ENCODE results near the gene AGO3.

AGO3 gene

DNA sequence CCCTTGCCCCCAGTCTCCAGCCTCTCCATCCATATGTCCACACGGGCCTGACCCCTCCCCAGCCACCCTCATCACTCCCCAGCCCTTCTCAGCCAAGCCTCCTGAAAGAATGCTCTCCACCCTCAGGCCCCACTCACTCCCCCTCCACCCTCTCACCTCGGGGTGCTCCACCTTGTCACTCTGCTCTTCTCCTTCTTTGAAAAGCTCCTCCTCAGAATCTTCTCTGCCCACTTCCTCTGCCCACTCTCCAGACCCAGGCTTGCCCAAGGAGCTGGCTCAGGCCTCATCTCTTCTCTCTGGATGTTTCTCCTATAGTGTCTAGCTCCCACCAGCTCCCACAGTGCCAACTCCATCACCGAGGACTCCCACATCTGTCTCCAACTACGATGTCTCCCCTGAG, 180.2 kb downstream of the AGO3 start:
- POLR2A ChIA-PET, result interaction anchor here (1.4 kb wide), 1 partner anchor 8 kb away, joined by 3 read pairs; no protein-coding TSS in a partner anchor
- CTCF ChIA-PET, result interaction anchor here (1.2 kb wide), 1 partner anchor 24 kb away, joined by 4 read pairs; no protein-coding TSS in a partner anchor
- TF ChIP-seq FOXA1 (IDR thresholded peaks at IDR 0.05), result no peak
- TF ChIP-seq BHLHE40 (IDR thresholded peaks at IDR 0.05; ENCODE audit: borderline replicate concordance), result no peak
- no peak for TF ChIP-seq HDGF (IDR thresholded peaks at IDR 0.05; ENCODE audit: borderline replicate concordance)
- no peak for TF ChIP-seq ZNF384 (IDR thresholded peaks at IDR 0.05)
- no peak for TF ChIP-seq ELF4 (IDR thresholded peaks at IDR 0.05)
- TF ChIP-seq NFRKB (IDR thresholded peaks at IDR 0.05), result no peak
- no peak for TF ChIP-seq L3MBTL2 (conservative IDR thresholded peaks at IDR 0.05)
- no peak for TF ChIP-seq FOXK2 (IDR thresholded peaks at IDR 0.05)
- TF ChIP-seq TARDBP (IDR thresholded peaks at IDR 0.05), result no peak
- TF ChIP-seq SUZ12 (IDR thresholded peaks at IDR 0.05), result no peak
- TF ChIP-seq SP1 (IDR thresholded peaks at IDR 0.05), result no peak
- TF ChIP-seq FOXM1 (IDR thresholded peaks at IDR 0.05; ENCODE audit: borderline replicate concordance), result no peak
- TF ChIP-seq CTBP1 (IDR thresholded peaks at IDR 0.05; ENCODE audit: borderline replicate concordance), result no peak
- no peak for TF ChIP-seq LEF1 (IDR thresholded peaks at IDR 0.05; ENCODE audit: borderline replicate concordance)
- TF ChIP-seq ARNT (IDR thresholded peaks at IDR 0.05), result no peak
- TF ChIP-seq, protein P1, sequence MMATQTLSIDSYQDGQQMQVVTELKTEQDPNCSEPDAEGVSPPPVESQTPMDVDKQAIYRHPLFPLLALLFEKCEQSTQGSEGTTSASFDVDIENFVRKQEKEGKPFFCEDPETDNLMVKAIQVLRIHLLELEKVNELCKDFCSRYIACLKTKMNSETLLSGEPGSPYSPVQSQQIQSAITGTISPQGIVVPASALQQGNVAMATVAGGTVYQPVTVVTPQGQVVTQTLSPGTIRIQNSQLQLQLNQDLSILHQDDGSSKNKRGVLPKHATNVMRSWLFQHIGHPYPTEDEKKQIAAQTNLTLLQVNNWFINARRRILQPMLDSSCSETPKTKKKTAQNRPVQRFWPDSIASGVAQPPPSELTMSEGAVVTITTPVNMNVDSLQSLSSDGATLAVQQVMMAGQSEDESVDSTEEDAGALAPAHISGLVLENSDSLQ (IDR thresholded peaks at IDR 0.05), result no peak
- DNase-seq (ENCODE audit: extremely low spot score), result no peak

DNA sequence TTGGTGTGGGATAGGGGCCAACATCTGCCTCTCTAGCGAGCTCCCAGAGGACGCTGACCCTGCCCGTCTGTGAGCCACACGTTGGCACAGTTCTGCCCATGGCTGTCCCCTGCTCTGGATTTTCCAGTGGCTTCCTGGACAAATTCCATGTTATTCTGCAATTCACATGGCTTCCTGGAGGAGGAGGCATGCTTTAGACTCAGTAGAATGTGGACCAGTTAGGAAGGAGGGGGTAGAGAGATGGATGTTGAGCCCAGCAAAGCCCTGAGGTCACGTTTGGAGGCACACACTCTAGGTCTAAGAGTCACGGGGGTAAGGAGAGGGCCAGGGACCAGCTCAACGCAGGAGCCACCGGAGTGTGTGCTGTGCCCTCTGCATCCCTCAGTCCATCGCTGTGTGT, 181.9 kb downstream of the AGO3 start:
- no peak for TF ChIP-seq ARNT (IDR thresholded peaks at IDR 0.05)
- no peak for TF ChIP-seq FOXM1 (IDR thresholded peaks at IDR 0.05; ENCODE audit: borderline replicate concordance)
- TF ChIP-seq BHLHE40 (IDR thresholded peaks at IDR 0.05; ENCODE audit: borderline replicate concordance), result no peak
- TF ChIP-seq LEF1 (IDR thresholded peaks at IDR 0.05; ENCODE audit: borderline replicate concordance), result no peak
- POLR2A ChIA-PET, result no interaction called here
- CTCF ChIA-PET, result no interaction called here
- DNase-seq (ENCODE audit: extremely low spot score), result no peak

DNA sequence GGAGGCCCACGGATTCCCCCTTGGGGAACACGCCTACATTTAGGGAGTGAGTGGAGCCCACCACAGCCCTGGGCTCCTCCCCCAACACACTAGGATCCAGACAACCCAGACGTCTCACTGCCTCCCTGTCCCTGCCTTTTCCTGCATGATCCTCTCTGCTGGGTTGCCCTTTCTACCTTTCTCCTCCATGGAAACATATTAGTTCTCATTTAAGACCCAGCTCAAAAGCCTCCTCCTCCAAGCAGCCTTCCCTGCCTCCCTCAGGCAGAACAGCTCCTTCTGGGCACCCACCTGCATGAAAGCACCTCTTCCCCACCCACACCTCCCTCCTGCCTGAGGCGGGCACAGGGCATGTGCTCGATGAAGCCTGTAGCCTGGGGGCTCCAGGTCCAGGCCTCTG, 183.5 kb downstream of the AGO3 start:
- no peak for DNase-seq (ENCODE audit: extremely low spot score)
- POLR2A ChIA-PET, result no interaction called here
- no peak for TF ChIP-seq HDGF (IDR thresholded peaks at IDR 0.05; ENCODE audit: borderline replicate concordance)
- no peak for TF ChIP-seq FOXK2 (IDR thresholded peaks at IDR 0.05)
- no peak for TF ChIP-seq LEF1 (IDR thresholded peaks at IDR 0.05; ENCODE audit: borderline replicate concordance)
- no peak for TF ChIP-seq ELF4 (IDR thresholded peaks at IDR 0.05)
- TF ChIP-seq SP1 (IDR thresholded peaks at IDR 0.05), result no peak
- TF ChIP-seq FOXM1 (IDR thresholded peaks at IDR 0.05; ENCODE audit: borderline replicate concordance), result no peak
- no peak for TF ChIP-seq NFRKB (IDR thresholded peaks at IDR 0.05)
- TF ChIP-seq, protein P1 (IDR thresholded peaks at IDR 0.05), result no peak
- no peak for TF ChIP-seq L3MBTL2 (conservative IDR thresholded peaks at IDR 0.05)
- TF ChIP-seq FOXA1 (IDR thresholded peaks at IDR 0.05), result no peak
- CTCF ChIA-PET, result interaction anchor here (0.6 kb wide), 1 partner anchor 202 kb away, joined by 3 read pairs; no protein-coding TSS in a partner anchor

DNA sequence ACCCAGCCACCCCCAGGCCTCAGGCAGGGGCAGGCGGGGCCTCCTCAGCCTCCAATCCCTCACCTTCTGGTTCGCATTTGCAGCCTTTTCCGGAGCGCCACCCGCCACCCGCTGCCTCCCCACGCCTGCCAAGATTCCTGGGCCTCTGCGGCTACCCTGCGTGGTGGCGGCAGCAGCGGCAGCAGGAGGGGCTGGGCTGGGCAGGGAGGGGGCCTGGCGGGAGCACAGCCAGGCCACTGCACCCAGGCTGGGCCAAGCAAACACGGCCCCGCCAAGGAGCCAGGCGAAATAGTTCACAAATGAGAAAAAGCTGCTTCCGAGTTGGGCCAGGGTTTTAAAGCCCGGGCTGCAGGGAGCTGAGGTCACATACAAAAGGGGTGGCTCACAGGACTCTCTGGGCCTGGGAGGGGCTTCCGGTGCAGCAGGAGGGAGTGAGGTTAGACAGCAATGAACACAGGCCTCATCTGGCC, 184.3 kb downstream of the AGO3 start:
- ChIA-PET POLR2A (interaction anchor here (0.8 to 1.0 kb wide), 3 partner anchors 12 to 34 kb away, joined by 3 read pairs; partner anchors contain the start of gene TRAPPC3), CTCF (interaction anchor here (1.0 to 4.0 kb wide), 2 partner anchors 16 to 19 kb away, joined by 3 to 20 read pairs; no protein-coding TSS in a partner anchor)
- no peak for DNase-seq (ENCODE audit: extremely low spot score)
- TF ChIP-seq ZNF384 (IDR thresholded peaks at IDR 0.05), result no peak

DNA sequence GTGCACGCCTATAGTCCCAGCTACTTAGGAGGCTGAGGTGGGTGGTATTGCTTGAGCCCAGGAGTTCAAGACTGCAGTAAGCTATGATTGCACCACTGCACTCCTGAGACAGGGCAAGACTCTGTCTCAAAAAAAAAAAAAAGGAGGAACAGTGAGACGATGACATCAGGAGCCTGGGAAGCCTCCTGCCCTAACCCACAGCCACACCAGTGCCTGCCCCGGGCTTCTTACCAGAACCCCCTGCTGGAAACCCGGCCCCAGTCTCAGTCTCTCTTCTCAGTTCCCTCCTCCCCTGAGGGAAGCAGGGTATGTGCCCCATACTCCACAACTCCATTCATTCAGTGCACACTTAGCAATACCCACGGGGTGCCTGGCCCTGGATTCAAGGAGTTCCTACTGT, 185.0 kb downstream of the AGO3 start:
- DNase-seq (ENCODE audit: extremely low spot score), result no peak
- CTCF ChIA-PET, result interaction anchor here (1.0 to 4.0 kb wide), 2 partner anchors 15 to 19 kb away, joined by 3 to 20 read pairs; no protein-coding TSS in a partner anchor
- POLR2A ChIA-PET, result interaction anchor here (0.8 to 1.0 kb wide), 3 partner anchors 12 to 33 kb away, joined by 3 read pairs; partner anchors contain the start of gene TRAPPC3
- TF ChIP-seq ZNF384 (IDR thresholded peaks at IDR 0.05) (no peak), TARDBP (IDR thresholded peaks at IDR 0.05) (no peak), ARNT (IDR thresholded peaks at IDR 0.05) (no peak), FOXM1 (IDR thresholded peaks at IDR 0.05; ENCODE audit: borderline replicate concordance) (no peak), SUZ12 (IDR thresholded peaks at IDR 0.05) (no peak), FOXA1 (IDR thresholded peaks at IDR 0.05) (no peak), LEF1 (IDR thresholded peaks at IDR 0.05; ENCODE audit: borderline replicate concordance) (no peak), L3MBTL2 (conservative IDR thresholded peaks at IDR 0.05) (no peak), NFRKB (IDR thresholded peaks at IDR 0.05) (no peak), BHLHE40 (IDR thresholded peaks at IDR 0.05; ENCODE audit: borderline replicate concordance) (no peak), ELF4 (IDR thresholded peaks at IDR 0.05) (no peak), FOXK2 (IDR thresholded peaks at IDR 0.05) (no peak), CTBP1 (IDR thresholded peaks at IDR 0.05; ENCODE audit: borderline replicate concordance) (no peak), HDGF (IDR thresholded peaks at IDR 0.05; ENCODE audit: borderline replicate concordance) (no peak), SP1 (IDR thresholded peaks at IDR 0.05) (no peak)
- TF ChIP-seq, protein P1 (IDR thresholded peaks at IDR 0.05), result no peak

DNA sequence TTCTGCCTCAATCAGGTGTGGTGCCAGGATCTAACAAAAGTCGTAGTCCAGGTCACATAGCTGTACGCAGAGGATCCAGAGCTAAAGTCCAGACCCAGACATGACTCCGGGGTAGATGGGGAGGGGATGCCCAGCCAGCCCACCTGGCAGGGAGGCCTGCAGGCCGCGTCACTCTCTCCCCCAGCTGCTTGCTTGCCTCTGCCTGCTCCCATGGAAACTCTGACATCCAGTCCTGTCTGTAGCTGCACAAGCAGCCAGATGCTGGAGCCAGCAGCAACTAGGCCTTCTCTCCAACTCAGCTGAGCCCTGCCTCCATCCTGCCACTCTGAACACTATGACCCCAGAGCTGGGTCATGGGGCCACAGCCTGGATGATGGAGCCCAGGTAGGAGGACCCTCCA, 186.0 kb downstream of the AGO3 start:
- TF ChIP-seq ZNF384 (IDR thresholded peaks at IDR 0.05) (no peak), ELF4 (IDR thresholded peaks at IDR 0.05) (no peak), BHLHE40 (IDR thresholded peaks at IDR 0.05; ENCODE audit: borderline replicate concordance) (no peak), FOXM1 (IDR thresholded peaks at IDR 0.05; ENCODE audit: borderline replicate concordance) (no peak), CTBP1 (IDR thresholded peaks at IDR 0.05; ENCODE audit: borderline replicate concordance) (no peak)
- CTCF ChIA-PET, result interaction anchor here (4.0 kb wide), 1 partner anchor 18 kb away, joined by 20 read pairs; no protein-coding TSS in a partner anchor
- DNase-seq (ENCODE audit: extremely low spot score), result no peak
- POLR2A ChIA-PET, result interaction anchor here (0.9 to 1.0 kb wide), 3 partner anchors 11 to 18 kb away, joined by 3 read pairs; no protein-coding TSS in a partner anchor
